KOPT-K1 (cell line): Measurements from ENCODE around the gene VDAC1.

Experiments
- H3K27ac ChIP-seq: fragments of 200-600 bp; sonication (generic); 2 replicates; pipeline ENCODE4 v1.5.1; 2016; ENCODE audit warnings: antibody characterized with exemption, mild to moderate bottlenecking, low read depth, low read length; ENCODE audit not compliant: poor library complexity, severe bottlenecking
- H3K36me3 ChIP-seq: fragments of 200-600 bp; sonication (generic); 2 replicates; pipeline ENCODE4 v1.5.1; 2017; ENCODE audit warnings: antibody characterized with exemption, mild to moderate bottlenecking, low read length, moderate library complexity; ENCODE audit not compliant: insufficient read depth
- H3K9me3 ChIP-seq: fragments of 200-600 bp; sonication (generic); 2 replicates; pipeline ENCODE4 v1.5.1; 2017; ENCODE audit warnings: antibody characterized with exemption, low read length, mild to moderate bottlenecking; ENCODE audit not compliant: insufficient read depth, poor library complexity, severe bottlenecking

Gene VDAC1

GRCh38 chr5:133925866-133926488 lies 78.8 kb downstream of the VDAC1 start:
- Histone ChIP-seq H3K9me3 (no peaks in the 10 kb centered on the region), H3K36me3 (no peaks in the 10 kb centered on the region), H3K27ac (no peak overlapping the region)

DNA sequence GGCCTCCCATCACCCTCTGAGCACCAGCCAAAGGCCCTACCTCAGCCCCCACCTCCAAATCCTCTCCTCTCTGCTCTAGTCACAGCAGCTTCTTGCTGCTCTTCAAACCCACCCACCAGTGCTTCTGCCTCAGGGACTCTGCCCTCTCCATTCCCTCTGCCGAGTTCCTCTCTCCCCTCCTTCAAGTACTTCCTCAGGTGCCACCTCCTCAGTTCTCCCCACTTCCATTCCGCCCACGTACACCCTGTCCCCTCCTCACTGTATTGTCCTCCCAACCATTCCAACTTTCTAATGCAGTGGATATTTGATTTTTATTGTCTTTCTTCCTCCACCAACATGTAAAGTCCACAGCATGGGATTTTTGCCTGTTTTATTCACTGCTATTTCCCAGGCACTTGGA lies 79.5 kb downstream of the VDAC1 start:
- Histone ChIP-seq H3K9me3 (no peaks in the 10 kb centered on the region), H3K27ac (no peak overlapping the region), H3K36me3 (no peaks in the 10 kb centered on the region)

- Histone ChIP-seq H3K27ac (no peak overlapping the region), H3K9me3 (no peaks in the 10 kb centered on the region), H3K36me3 (no peaks in the 10 kb centered on the region)
These were observed 80.4 kb downstream of the VDAC1 start for GRCh38 chr5:133924221-133924920.

DNA sequence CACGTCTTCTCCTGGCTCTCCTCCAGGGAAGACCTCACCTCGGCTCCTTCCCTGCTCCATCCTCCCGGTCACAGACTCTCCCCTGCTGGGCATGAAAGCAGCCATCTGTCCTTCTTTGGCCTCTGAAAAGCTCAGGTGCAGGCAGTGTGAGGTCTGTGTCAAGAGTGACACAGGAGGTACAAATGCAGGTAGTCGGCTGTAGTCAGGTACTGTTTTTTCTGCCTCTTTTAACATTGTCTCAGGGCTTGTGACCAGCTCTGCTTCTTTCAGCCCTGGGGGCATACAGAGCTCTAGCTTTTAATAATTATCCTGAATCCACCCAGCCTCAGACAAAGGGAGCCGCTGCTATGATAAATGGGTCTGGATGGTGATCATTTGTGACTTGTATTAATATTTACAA lies 82.8 kb downstream of the VDAC1 start:
- Histone ChIP-seq H3K9me3 (no peaks in the 10 kb centered on the region), H3K27ac (no peak overlapping the region), H3K36me3 (no peaks in the 10 kb centered on the region)
